Aorta (tissue), 5 donors: ENCODE measurements around the gene CCBE1. TPM values are rescaled to one million over a fixed set of nuclear protein-coding genes. Genes with fewer than 3 reads are reported as not detected.

Experiments used
- ATAC-seq: fragments of 200-7000 bp; cut with Tn5 transposase; one replicate; pipeline ENCODE4 v1.9.1; 2022; ENCODE audit warnings: moderate library complexity; ENCODE audit not compliant: low FRiP score
- DNase-seq, 2 donors: peaks; one replicate each; pipeline ENCODE4 v3.0.0-alpha.2; 2020
- H3K27ac ChIP-seq, 2 donors: one replicate each; pipeline ENCODE4 v1.5.1; 2013; ENCODE audit warnings: low read length in 2 of 2, mild to moderate bottlenecking in 2 of 2, moderate library complexity in 2 of 2, control low read depth in 1 of 2, inconsistent platforms in 1 of 2, low read depth in 1 of 2
- H3K27me3 ChIP-seq, 2 donors: one replicate each; pipeline ENCODE4 v1.6.1; 2013; ENCODE audit warnings: control low read depth in 1 of 2, low read length in 1 of 2, mild to moderate bottlenecking in 1 of 2, moderate library complexity in 1 of 2; ENCODE audit not compliant: insufficient read depth in 2 of 2, control insufficient read depth in 1 of 2
- H3K36me3 ChIP-seq, 2 donors: one replicate each; pipeline ENCODE4 v1.6.1; 2013; ENCODE audit warnings: control low read depth in 1 of 2, low read length in 1 of 2, mild to moderate bottlenecking in 1 of 2; ENCODE audit not compliant: insufficient read depth in 2 of 2, control insufficient read depth in 1 of 2
- H3K4me1 ChIP-seq, 2 donors: one replicate each; pipeline ENCODE4 v1.6.1; 2013; ENCODE audit warnings: low read length in 2 of 2, control low read depth in 1 of 2, mild to moderate bottlenecking in 1 of 2, moderate library complexity in 1 of 2; ENCODE audit not compliant: insufficient read depth in 2 of 2, control insufficient read depth in 1 of 2
- H3K4me3 ChIP-seq, 2 donors: one replicate each; pipeline ENCODE4 v1.5.1; 2013; ENCODE audit warnings: low read length in 2 of 2, control low read depth in 1 of 2, mild to moderate bottlenecking in 1 of 2
- H3K9me3 ChIP-seq: one replicate; pipeline ENCODE4 v1.6.1; 2013; ENCODE audit warnings: mild to moderate bottlenecking, low read length; ENCODE audit not compliant: control insufficient read depth
- WGBS, 2 donors: extraction: QIAGEN DNeasy Blood & Tissue Kit; methylation state at CpG; one replicate each; pipeline ENCODE4 v1.1.7; 2013; 5-methylcytosine and 5-hydroxymethylcytosine counted together
- intact Hi-C, 2 donors: fragments of 100-400 bp; cut with DNase I; formaldehyde crosslinking; loops; one replicate each; pipeline versions ENCODE4 v1.14.2 to v1.15.0; 2022
- polyA plus RNA-seq, 2 donors: library from polyadenylated mRNA; stranded (reverse); fragments of 200-250 nt; gene quantifications; one replicate each; pipeline ENCODE4 v1.2.3, GENCODE V29; 2013
- total RNA-seq, 2 donors: library from RNA; stranded (reverse); fragmentation: NEBNext Ultra II Directional; extraction: Animal tissue kit (Norgen Biotek cat#: 25700); gene quantifications; one replicate each; pipeline ENCODE4 v1.2.1, GENCODE V29; 2021
- donor health status: healthy with polysubstance abuse.
- donor health status: Bipolar disorder and iron deficiency.
- donor health status: DM: no; HTN: no; CAD: no.
- donor health status: DM: no; HTN: no; CAD: no.
- donor health status: DM: yes; HTN: yes; CAD: no.

Gene CCBE1
- total and polyA plus RNA-seq, 4 donors = 0.36 to 0.61 TPM; not detected in 2

GRCh38 chr18:59466980-59467379, 230.2 kb downstream of the CCBE1 start:
- H3K27ac ChIP-seq = no peak overlapping the region
- H3K9me3 ChIP-seq = no peaks in the 10 kb centered on the region
- DNase-seq (no peak), ATAC-seq (no peak)
- no peaks in the 10 kb centered on the region for H3K36me3 ChIP-seq
- no peaks in the 10 kb centered on the region for H3K4me1 ChIP-seq
- H3K27me3 ChIP-seq = no peaks in the 10 kb centered on the region
- 94% methylated on average over 3 of the region's 3 CpGs for WGBS, 2 donors
- H3K4me3 ChIP-seq = no peak overlapping the region
- intact Hi-C loops = no loop called here

GRCh38 chr18:59464486-59464885, 232.7 kb downstream of the CCBE1 start:
- intact Hi-C loops = no loop called here
- 82 to 93% methylated on average over 5 of the region's 5 CpGs for WGBS, 2 donors
- Histone ChIP-seq H3K27me3 (no peaks in the 10 kb centered on the region), H3K9me3 (no peaks in the 10 kb centered on the region), H3K4me1 (no peaks in the 10 kb centered on the region), H3K4me3 (no peak overlapping the region), H3K36me3 (no peaks in the 10 kb centered on the region), H3K27ac (no peak overlapping the region)
- ATAC-seq (no peak), DNase-seq (no peak)

GRCh38 chr18:59461171-59461570, 236.1 kb downstream of the CCBE1 start:
- intact Hi-C loops = no loop called here
- H3K4me3 ChIP-seq = no peak overlapping the region
- H3K36me3 ChIP-seq = no peaks in the 10 kb centered on the region
- DNase-seq = no peak
- no peaks in the 10 kb centered on the region for H3K27me3 ChIP-seq
- no peak overlapping the region for H3K27ac ChIP-seq
- no peaks in the 10 kb centered on the region for H3K4me1 ChIP-seq
- WGBS, 2 donors = 78 to 86% methylated on average over 3 of the region's 3 CpGs
- ATAC-seq = no peak
- H3K9me3 ChIP-seq = no peaks in the 10 kb centered on the region

- H3K9me3 ChIP-seq = no peaks in the 10 kb centered on the region
- H3K36me3 ChIP-seq = no peaks in the 10 kb centered on the region
- intact Hi-C loops = no loop called here
- H3K27ac ChIP-seq = no peak overlapping the region
- no peak overlapping the region for H3K4me3 ChIP-seq
- H3K4me1 ChIP-seq = no peaks in the 10 kb centered on the region
- H3K27me3 ChIP-seq = no peaks in the 10 kb centered on the region
- ATAC-seq = no peak
- DNase-seq = no peak
- 9 to 21% methylated on average over 1 of the region's 1 CpG for WGBS, 2 donors
These were observed 237.2 kb downstream of the CCBE1 start for GRCh38 chr18:59460072-59460420.

- WGBS, 2 donors = 2 to 6% methylated on average over 8 of the region's 8 CpGs
These were observed 237.7 kb downstream of the CCBE1 start for GRCh38 chr18:59459369-59460071.

GRCh38 chr18:59458575-59458974, 238.6 kb downstream of the CCBE1 start:
- no peaks in the 10 kb centered on the region for H3K4me1 ChIP-seq
- H3K27ac ChIP-seq = no peak overlapping the region
- H3K4me3 ChIP-seq = no peak overlapping the region
- WGBS, 2 donors = 48 to 64% methylated on average over 8 of the region's 8 CpGs
- DNase-seq (no peak), ATAC-seq (no peak)
- H3K27me3 ChIP-seq = no peaks in the 10 kb centered on the region
- no peaks in the 10 kb centered on the region for H3K9me3 ChIP-seq
- intact Hi-C loops = loop anchor here (2.0 kb wide), 1 partner anchor 364 kb away; no protein-coding TSS in a partner anchor
- H3K36me3 ChIP-seq = no peaks in the 10 kb centered on the region

More at GRCh38 chr18:59459369-59460071, 237.7 kb downstream of the CCBE1 start:
- Histone ChIP-seq H3K27ac (no peak overlapping the region), H3K9me3 (no peaks in the 10 kb centered on the region), H3K4me1 (no peaks in the 10 kb centered on the region), H3K27me3 (no peaks in the 10 kb centered on the region), H3K36me3 (no peaks in the 10 kb centered on the region), H3K4me3 (no peak overlapping the region)
- DNase-seq (no peak), ATAC-seq (no peak)
- intact Hi-C loops = loop anchor here (2.0 kb wide), 1 partner anchor 363 kb away; no protein-coding TSS in a partner anchor

- no peaks in the 10 kb centered on the region for H3K4me1 ChIP-seq
- DNase-seq = no peak
- ATAC-seq = no peak
- no peak overlapping the region for H3K27ac ChIP-seq
- intact Hi-C loops = no loop called here
- no peaks in the 10 kb centered on the region for H3K36me3 ChIP-seq
- no peaks in the 10 kb centered on the region for H3K9me3 ChIP-seq
- no peak overlapping the region for H3K4me3 ChIP-seq
- H3K27me3 ChIP-seq = no peaks in the 10 kb centered on the region
- WGBS, 2 donors = 67 to 73% methylated on average over 3 of the region's 3 CpGs
These were observed 240.6 kb downstream of the CCBE1 start for GRCh38 chr18:59456657-59457056.

- no peak for ATAC-seq
These were observed 241.4 kb downstream of the CCBE1 start for GRCh38 chr18:59455728-59456276.

More at GRCh38 chr18:59455728-59456276, 241.4 kb downstream of the CCBE1 start:
- no peaks in the 10 kb centered on the region for H3K9me3 ChIP-seq
- no peak overlapping the region for H3K27ac ChIP-seq
- intact Hi-C loops = no loop called here
- H3K4me1 ChIP-seq = no peaks in the 10 kb centered on the region
- DNase-seq = peak in 1 of 2 donors; percentile 80
- 71 to 73% methylated on average over 12 of the region's 12 CpGs for WGBS, 2 donors
- H3K4me3 ChIP-seq = no peak overlapping the region
- H3K36me3 ChIP-seq = no peaks in the 10 kb centered on the region
- no peaks in the 10 kb centered on the region for H3K27me3 ChIP-seq
